ENCODE data around the gene CCSER1.

GRCh38 chr4:90328558-90328957 lies 201.4 kb downstream of the CCSER1 start:
- TF ChIP-seq, protein P1, sequence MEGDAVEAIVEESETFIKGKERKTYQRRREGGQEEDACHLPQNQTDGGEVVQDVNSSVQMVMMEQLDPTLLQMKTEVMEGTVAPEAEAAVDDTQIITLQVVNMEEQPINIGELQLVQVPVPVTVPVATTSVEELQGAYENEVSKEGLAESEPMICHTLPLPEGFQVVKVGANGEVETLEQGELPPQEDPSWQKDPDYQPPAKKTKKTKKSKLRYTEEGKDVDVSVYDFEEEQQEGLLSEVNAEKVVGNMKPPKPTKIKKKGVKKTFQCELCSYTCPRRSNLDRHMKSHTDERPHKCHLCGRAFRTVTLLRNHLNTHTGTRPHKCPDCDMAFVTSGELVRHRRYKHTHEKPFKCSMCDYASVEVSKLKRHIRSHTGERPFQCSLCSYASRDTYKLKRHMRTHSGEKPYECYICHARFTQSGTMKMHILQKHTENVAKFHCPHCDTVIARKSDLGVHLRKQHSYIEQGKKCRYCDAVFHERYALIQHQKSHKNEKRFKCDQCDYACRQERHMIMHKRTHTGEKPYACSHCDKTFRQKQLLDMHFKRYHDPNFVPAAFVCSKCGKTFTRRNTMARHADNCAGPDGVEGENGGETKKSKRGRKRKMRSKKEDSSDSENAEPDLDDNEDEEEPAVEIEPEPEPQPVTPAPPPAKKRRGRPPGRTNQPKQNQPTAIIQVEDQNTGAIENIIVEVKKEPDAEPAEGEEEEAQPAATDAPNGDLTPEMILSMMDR (IDR thresholded peaks at IDR 0.05), result no peak
- TF ChIP-seq EZH2 (IDR thresholded peaks at IDR 0.05; ENCODE audit: borderline replicate concordance, insufficient read depth, low read depth, low read length, poor library complexity, severe bottlenecking), result no peak

All from B cell (primary cell).